IPS-NIHi7 (cell line): ENCODE data around the gene CRHR2.
A peak's percentile ranks its signal among the peaks of the same experiment; 100 is the strongest.

ENCODE experiments used
- DNase-seq: peaks from one replicate; pipeline ENCODE4 v3.0.0; 2012; ENCODE audit warnings: mixed read lengths; ENCODE audit errors: extremely low spot score

The CRHR2 gene

GRCh38 chr7:30706908-30707307 lies 24.7 kb upstream of the CRHR2 start:
- DNase-seq: no peak

- no peak for DNase-seq
Observed at GRCh38 chr7:30706316-30706715, 24.1 kb upstream of the CRHR2 start.

GRCh38 chr7:30705596-30705995 lies 23.3 kb upstream of the CRHR2 start:
- no peak for DNase-seq

GRCh38 chr7:30705008-30705407 lies 22.8 kb upstream of the CRHR2 start:
- DNase-seq: no peak

- DNase-seq: no peak
Observed at GRCh38 chr7:30703756-30704155, 21.5 kb upstream of the CRHR2 start.

- DNase-seq: no peak
Observed at GRCh38 chr7:30702200-30702599, 19.9 kb upstream of the CRHR2 start.

- no peak for DNase-seq
Observed at GRCh38 chr7:30700941-30701340, 18.7 kb upstream of the CRHR2 start.

GRCh38 chr7:30699706-30700495 lies 17.6 kb upstream of the CRHR2 start:
- DNase-seq: peak; percentile 86

GRCh38 chr7:30698481-30698880 lies 16.2 kb upstream of the CRHR2 start:
- DNase-seq: no peak

GRCh38 chr7:30697719-30698460 lies 15.6 kb upstream of the CRHR2 start:
- no peak for DNase-seq

- peak; percentile 57 for DNase-seq
Observed at GRCh38 chr7:30694774-30695721, 12.8 kb upstream of the CRHR2 start.

- no peak for DNase-seq
Observed at GRCh38 chr7:30694218-30694745, 12.0 kb upstream of the CRHR2 start.

GRCh38 chr7:30692882-30693281 lies 10.6 kb upstream of the CRHR2 start:
- DNase-seq: no peak

GRCh38 chr7:30692438-30692837 lies 10.2 kb upstream of the CRHR2 start:
- DNase-seq: no peak

GRCh38 chr7:30690011-30690410 lies 7.8 kb upstream of the CRHR2 start:
- no peak for DNase-seq

- DNase-seq: no peak
Observed at GRCh38 chr7:30688718-30689221, 6.5 kb upstream of the CRHR2 start.

GRCh38 chr7:30687604-30688003 lies 5.3 kb upstream of the CRHR2 start:
- DNase-seq: no peak

- no peak for DNase-seq
Observed at GRCh38 chr7:30684351-30684750, 2.1 kb upstream of the CRHR2 start.

- DNase-seq: no peak
Observed at GRCh38 chr7:30683816-30684215, 1.6 kb upstream of the CRHR2 start.

GRCh38 chr7:30683306-30683705 lies 1.1 kb upstream of the CRHR2 start:
- no peak for DNase-seq

- no peak for DNase-seq
Observed at GRCh38 chr7:30681815-30682211, 443 bp downstream of the CRHR2 start.
